Inferior parietal cortex (tissue), 1 donor: Measurements from ENCODE around the gene NBEAL1.
"Not testable (repeated sequence)": the region's sequence is repeated elsewhere in the genome, so short reads cannot be mapped to it uniquely, and the experiment has no call there.

ENCODE experiments used
- DNase-seq: peaks from one replicate; pipeline ENCODE4 v3.0.0-alpha.2; 2016; ENCODE audit errors: extremely low spot score

NBEAL1 gene

GRCh38 chr2:203229674-203230073 is 215.0 kb downstream of the NBEAL1 start:
- DNase-seq = not testable (repeated sequence)

DNA sequence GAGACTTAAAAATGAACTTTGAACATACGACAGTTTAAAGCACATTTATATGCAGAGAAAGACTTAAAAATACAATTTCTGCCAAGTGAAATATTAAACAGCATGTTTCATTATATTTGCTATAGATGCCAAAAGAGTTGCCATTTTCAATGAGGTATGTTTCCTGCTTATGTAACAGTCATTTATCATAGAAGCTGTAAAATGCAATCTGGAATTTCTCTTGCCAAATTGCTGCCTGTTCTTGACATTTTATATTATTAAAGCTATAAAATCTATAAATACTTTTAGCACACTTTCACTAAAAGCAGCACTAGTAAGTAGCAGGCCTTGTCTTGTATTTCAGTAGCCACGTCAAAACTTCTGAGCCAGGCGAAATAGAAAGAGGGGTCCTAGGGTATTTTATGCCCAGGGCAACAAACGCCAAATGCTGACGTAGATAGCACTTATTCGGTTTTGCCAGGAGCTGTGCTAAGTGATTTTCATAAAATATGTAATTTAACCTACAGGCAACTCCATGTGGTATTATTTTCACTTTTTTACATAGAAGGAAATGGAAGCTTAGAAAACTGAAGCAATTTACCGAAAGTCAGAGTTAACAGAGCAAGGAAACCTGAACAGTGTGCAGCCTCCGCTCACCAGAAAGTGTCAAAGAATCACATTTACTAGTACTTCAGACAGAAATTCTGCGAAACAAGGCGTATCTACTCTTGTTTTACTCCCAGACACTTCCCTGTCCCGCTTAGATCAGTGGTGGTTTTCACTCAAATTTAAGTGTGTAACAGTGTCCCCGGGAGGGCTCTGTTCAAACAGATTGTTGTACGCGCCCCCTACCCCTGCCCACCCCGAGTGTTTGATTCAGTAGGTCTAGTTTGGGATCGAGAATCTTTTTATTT is 222.9 kb downstream of the NBEAL1 start:
- DNase-seq = no peak

- DNase-seq = no peak
Measured at GRCh38 chr2:203238292-203238703, 223.6 kb downstream of the NBEAL1 start.

DNA sequence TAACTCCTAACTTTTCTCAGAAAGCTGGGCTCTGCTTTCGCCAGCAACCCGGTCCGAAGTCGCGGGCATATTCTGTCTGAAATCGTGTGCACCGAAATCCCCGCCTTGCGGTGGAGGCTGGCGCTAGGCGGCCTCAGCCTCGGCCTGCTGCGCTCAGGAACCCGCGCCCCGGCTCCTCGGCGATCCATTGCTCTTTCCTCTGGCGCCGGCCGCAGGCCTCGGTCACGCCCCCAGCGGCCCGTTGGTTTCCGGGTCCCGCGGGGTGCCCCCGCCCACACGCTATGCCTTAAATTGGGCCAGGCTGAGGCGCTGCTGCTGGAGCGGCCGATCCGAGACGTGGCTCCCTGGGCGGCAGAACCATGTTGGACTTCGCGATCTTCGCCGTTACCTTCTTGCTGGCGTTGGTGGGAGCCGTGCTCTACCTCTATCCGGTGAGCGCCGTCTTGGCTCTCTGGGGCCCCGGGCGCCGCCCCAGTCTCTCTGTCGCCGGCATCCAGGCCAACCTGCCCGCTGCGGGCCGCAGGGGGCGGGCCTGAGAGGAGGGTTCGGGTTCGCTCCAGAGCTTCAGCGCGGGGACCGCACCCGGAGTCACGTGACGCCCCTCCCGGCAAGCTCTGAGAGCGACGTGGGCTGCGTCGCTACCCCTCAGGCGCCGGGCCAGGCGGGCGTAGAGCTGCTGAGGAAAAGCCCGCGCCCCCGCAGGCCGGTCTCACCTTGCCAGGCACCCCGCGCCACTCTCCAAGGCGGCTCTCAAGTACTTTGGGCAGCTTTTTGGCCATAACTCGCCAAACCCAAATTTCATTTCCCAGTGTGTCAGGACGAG is 224.2 kb downstream of the NBEAL1 start, which contains the start of gene CYP20A1:
CYP20A1 (plus strand) TSS at position 315 of the 823 bp plus-strand sequence; CDS start at position 360, 45 bp downstream.
- peak; percentile 92 for DNase-seq

DNA sequence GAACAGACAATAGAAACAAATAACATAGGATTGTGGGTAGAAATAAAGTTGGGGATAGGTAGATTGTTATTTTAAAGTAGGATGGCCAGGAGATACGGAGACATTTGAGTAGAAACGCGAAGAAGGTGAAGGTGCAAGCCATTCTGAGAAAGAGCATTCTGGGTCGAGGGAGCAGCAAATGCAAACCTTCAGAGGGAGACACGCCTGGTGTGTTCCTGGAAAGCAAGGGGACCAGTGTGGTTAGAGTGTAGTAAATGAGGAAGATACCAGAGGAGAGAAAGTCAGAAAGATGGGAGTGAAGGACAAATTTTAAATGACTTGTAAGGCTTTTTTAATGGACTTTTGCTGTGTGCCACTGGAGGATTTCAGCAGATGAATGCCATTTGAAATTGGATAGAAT is 225.8 kb downstream of the NBEAL1 start:
- DNase-seq = no peak

DNA sequence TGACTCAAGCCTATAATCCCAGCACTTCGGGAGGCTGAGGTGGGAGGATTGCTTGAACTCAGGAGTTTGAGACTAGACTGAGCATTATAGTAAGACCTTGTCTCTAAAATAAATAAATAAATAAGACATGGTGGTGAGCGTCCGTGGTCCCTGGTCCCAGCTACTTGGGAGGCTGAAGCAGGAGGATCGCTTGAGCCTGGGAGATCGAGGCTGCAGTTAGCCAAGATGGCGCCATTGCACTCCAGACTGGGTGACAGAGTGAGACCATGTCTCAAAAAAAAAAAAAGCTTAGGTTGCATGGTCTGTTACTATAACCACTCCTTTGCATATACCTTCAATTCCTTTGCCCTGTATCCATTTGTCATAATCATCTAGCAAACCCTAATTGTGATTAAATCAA is 227.8 kb downstream of the NBEAL1 start:
- no peak for DNase-seq

DNA sequence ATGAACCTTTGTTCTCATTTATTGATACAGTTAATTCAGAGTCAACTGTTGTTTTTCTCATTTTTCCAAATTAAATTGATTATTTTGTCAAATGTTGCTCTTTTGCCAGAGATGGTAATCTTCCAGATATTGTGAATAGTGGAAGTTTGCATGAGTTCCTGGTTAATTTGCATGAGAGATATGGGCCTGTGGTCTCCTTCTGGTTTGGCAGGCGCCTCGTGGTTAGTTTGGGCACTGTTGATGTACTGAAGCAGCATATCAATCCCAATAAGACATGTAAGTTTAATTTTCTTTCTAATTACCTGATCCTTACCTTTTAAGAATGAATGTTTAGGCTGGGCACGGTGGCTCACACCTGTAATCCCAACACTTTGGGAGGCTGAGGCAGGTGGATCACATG is 232.0 kb downstream of the NBEAL1 start:
- DNase-seq = no peak

GRCh38 chr2:203252818-203253217 is 238.1 kb downstream of the NBEAL1 start:
- no peak for DNase-seq

DNA sequence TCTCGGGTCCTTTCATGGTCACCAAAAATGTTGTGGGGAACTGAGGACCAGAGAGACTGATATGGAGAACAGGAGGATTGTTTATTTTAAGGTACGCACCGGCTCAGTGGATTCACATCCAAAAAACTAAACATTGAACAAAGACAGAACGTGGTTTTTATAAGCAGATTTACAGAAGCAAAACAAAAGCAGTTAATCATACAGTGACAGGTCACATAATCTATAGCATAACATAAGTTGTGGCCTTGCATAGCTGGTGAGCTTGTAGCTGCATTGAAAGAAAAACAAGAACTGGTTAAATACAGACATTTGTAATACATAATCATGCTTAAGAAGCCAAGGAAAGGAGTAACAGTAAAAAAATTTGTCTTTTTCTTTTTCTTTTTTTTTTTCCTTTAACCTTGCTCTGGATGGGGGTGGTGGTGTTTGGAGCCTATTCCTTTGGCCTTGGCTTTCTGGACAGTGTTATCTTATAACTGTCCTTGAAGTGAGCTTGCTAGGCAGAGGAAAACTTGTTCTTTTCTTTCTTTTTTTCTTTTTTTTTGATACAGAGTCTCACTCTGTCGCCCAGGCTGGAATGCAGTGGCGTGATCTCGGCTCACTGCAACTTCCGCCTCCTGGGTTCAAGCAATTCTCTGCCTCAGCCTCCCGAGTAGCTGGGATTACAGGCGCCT is 238.9 kb downstream of the NBEAL1 start:
- DNase-seq = not testable (repeated sequence)

- DNase-seq = no peak
Measured at GRCh38 chr2:203261326-203262159, 246.9 kb downstream of the NBEAL1 start.
